Heart left ventricle (tissue), 13 donors: ENCODE measurements around the gene DZIP1L.

Experiments used
- POLR2A ChIP-seq, 2 donors: fragments of 450-650 bp; IDR thresholded peaks; one replicate each; pipeline ENCODE4 v1.6.1; 2017; ENCODE audit warnings: antibody characterized with exemption in 2 of 2, mild to moderate bottlenecking in 2 of 2, moderate library complexity in 2 of 2
- TF ChIP-seq, protein P1 (sequence below), 12 donors: fragments of 200-600 bp; sonication (generic) in 4 of 12; IDR thresholded peaks; one replicate each; pipeline versions ENCODE4 v1.5.0 to v1.8.0; 2018 to 2022; ENCODE audit warnings: antibody characterized with exemption in 12 of 12, mild to moderate bottlenecking in 5 of 12
- donor health status: ischemic (EF 13 %, LVEDD 7.1; RV severe dilation, severe dysfunction).
- donor health status: DM: no; HTN: yes; CAD: no.
- donor health status: DM: no; HTN: no; CAD: no.
- donor health status: ischemic (EF 25% LVEDD 6.9; RV normal size, moderate dysfunction).
- donor health status: ischemic (EF 25% LVEDD 5.7; RV mildly dilated, moderate dysfunction).
- donor health status: ischemic (EF 35%, LVEDD 5.7; RV mildly dilated, moderate dysfunction).
- donor health status: nonischemic (EF 11% LVEDD 7.7; RV severe dilation, severe dysfunction).
- donor health status: DM: yes; HTN: yes; CAD: no.
- donor health status: PGD.
- donor health status: ischemic (EF 29% LVEDD 5.4; RV normal size, mild dysfunction).
- donor health status: nonischemic (EF 23%, LVEDD 6.1; RV moderate dilation, normal function).

DNA sequence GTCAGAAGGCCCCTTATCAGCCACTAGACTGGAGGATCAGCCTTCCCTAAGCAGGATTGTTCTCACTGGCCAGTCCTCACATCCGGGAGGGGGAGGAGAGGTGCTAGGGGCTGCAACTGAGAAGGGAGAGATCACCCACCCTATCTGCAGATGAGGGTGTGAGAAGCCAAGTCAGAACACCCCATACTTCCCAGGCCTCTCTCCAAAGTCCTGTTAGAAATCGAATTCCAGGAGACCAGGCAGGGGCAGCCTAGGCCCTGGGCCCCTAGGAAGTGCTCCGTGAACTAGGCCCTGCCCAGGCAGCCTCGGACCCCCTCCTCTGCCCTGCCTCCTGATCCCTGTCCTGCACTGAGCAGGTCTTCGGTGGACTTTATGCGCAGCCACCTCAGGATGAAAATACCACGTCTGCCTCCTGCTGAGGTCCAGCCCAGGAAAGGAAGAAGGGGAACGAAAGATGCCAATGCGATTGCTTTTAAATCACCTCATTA, 933 bp downstream of the DZIP1L start:
- TF ChIP-seq, protein P1, sequence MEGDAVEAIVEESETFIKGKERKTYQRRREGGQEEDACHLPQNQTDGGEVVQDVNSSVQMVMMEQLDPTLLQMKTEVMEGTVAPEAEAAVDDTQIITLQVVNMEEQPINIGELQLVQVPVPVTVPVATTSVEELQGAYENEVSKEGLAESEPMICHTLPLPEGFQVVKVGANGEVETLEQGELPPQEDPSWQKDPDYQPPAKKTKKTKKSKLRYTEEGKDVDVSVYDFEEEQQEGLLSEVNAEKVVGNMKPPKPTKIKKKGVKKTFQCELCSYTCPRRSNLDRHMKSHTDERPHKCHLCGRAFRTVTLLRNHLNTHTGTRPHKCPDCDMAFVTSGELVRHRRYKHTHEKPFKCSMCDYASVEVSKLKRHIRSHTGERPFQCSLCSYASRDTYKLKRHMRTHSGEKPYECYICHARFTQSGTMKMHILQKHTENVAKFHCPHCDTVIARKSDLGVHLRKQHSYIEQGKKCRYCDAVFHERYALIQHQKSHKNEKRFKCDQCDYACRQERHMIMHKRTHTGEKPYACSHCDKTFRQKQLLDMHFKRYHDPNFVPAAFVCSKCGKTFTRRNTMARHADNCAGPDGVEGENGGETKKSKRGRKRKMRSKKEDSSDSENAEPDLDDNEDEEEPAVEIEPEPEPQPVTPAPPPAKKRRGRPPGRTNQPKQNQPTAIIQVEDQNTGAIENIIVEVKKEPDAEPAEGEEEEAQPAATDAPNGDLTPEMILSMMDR (IDR thresholded peaks at IDR 0.05): no peak
- TF ChIP-seq POLR2A (IDR thresholded peaks at IDR 0.05): no peak
